Activated CD4-positive, alpha-beta T cell treated with anti-CD3 and anti-CD28 coated beads, Interleukin-2, Interleukin-6, amounts not matched to agents 100 ng/mL and 50 ng/mL, durations not matched to agents 16 hours and 8 hours (primary cell): Measurements from ENCODE around the gene AQP2.

Experiments
- DNase-seq: peaks from one replicate; pipeline ENCODE4 v3.0.0-alpha.2; 2020

AQP2 gene, protein sequence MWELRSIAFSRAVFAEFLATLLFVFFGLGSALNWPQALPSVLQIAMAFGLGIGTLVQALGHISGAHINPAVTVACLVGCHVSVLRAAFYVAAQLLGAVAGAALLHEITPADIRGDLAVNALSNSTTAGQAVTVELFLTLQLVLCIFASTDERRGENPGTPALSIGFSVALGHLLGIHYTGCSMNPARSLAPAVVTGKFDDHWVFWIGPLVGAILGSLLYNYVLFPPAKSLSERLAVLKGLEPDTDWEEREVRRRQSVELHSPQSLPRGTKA

DNA sequence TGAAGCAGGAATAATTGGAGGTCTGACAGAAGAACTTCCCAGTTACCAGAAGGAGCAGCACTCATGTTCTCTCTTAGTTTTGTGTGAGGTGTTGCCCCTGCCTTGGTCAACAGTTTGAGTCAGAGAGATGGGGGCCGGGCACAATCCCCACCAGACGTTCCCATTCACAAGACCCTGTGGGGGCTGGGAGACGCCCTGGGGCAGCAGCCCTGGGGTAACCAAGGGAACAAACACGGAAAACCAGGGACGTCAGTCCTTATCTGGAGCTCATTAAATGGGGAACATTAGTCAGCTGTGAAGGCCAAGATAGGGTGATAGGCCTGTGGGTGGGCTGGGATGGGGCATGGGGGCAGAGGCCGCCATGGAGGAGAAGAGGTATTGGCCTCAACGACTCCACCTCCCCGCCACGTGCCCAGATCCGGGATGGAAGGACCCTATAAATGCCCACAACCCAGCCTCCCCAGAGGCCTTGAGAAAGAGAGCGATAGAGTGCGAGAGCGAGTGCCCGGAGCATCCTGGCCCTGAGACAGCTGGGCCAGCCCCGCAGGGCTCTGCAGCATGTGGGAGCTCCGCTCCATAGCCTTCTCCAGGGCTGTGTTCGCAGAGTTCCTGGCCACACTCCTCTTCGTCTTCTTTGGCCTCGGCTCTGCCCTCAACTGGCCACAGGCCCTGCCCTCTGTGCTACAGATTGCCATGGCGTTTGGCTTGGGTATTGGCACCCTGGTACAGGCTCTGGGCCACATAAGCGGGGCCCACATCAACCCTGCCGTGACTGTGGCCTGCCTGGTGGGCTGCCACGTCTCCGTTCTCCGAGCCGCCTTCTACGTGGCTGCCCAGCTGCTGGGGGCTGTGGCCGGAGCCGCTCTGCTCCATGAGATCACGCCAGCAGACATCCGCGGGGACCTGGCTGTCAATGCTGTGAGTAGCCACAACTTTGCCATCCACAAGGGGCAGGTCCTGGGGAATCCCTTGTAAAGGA, at the start of gene AQP2:
Gene AQP2, plus strand, starts transcription at position 465 of the 979 bp plus-strand sequence. Its CDS starts 94 bp downstream, at position 559.
- DNase-seq = no peak

DNA sequence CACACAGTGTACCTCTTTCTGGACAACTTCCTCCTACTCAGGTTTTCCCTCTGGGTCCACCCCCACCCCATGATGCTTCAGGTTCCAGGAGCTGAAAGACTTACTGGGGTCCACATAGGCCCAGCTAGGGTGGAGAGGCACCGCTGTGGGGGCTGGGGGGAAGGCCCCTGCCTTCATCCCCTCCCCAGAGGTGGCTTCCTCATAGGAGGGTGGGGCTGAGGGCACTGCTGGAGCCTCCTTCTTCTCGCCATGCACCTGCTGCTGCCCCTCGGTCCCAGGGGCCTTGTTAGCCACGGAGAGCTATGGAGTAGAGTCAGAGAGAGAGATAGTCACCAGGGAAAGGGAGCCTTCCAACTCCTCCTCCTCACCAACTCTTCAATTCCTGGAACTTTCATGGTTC, 49.5 kb upstream of the AQP2 start:
- DNase-seq = no peak

DNA sequence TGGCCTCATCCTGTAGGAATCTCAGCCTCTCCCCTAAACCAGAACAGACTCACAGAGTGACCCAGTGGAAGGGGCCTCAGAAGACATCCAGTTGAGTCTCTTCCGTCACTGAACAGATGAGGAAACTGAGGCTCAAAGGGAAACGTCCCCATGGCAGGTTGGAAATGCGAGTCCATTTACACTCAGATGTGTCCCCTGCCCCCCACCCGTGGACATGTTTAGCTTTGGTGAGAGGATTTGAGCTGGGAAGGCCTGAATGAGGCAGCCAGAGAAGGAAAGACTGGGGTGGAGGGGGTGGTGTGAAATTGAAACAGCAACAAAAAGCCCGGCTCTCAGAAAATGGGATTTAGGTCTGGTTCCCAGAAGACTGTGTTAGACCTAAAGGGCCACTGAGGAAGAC, 48.6 kb upstream of the AQP2 start:
- no peak for DNase-seq

DNA sequence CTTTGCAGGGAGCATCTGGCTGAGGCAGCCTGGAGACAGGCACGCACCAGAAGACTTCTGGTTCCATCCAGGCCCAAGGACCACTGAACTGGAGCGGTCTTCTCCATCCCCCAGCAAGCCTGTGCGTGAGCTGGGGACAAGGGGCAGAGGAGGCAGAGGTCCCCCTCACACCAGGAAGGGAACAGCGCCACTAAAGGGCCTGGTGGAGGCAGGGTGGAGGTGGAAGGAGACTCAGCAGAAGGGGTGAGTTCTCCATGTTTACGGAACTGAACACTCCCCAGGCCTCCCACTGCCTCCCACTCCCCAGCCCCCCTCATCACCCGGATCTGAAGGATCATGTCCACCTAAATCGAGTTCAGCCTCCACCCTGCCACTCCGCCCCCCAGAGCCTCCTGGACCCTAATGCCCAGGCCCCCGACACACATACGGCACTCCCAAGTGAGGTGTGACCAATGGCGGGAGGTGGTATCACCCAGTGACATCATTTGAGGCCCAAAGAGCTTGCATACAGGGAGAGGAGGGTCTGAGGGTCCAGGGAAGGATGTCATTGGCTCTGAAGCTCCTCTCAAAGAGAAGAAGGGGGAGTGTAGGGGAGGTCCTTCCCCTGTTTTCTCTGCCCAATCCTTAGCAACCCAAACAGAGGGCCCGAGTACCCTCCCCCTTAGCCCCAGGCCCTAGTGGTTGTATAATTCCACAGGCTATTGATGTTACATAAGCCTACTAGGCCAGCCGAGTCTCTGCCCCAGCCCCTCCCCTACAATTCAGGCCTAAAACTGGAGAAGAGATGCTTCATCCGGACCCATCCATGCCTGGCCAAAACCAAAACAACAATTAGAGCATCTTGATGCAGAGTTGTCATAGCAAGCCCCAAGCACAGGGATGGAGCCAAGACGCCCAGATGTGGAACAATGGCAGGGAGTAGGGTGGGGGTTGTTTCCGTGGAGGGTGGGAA, 47.9 kb upstream of the AQP2 start:
- DNase-seq = no peak

DNA sequence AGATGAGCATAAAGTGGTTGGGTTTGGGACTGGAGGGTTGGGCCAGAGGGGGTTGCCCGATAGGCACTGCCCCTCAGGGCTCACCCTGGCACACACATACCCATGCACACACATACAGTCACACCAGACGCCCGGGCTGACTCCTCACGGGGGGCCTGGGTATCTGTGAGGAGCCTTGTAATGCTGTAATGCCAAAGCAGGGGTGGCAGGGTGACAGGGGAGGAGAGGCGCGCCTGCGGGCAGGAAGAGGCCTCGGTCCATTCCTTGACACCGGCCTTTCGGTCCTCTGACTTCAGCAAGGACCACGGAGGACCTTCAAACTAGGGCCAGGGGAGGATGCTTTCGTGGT, 47.2 kb upstream of the AQP2 start:
- DNase-seq = no peak

DNA sequence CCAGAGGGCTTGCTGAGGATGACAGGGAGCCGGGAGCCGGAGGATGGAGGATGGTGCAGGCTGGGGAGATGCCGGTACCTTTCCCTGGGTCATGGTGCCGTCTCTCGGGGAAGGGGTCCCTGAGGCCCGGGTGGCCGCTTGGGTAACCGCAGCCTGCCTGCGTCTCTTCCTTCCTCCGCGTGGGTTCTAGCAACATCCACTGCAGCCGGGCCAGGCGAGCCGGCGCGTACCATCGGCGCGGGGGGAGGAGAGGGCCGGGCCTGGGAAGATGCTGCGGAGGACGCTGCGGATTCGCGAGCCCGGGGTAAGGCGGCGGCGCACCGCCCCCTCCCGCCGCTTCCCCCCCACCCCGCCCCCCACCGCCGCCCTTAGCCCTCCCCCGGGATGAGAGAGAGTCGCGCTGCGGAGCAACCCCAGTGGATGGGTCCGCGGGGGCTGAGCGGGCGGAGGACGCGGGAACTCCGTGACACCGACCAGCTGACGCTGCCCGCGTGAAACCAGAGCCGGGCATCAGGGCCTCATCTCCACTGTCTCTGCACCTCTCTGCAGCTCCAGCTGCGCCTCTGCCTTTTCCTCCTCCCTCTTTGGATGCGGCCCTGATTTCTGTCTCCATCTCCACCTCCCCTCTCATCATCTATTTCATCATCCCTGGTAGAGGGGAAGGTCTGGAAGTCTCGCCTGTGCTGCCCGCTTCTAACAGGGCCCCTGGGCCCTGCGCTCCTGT, 46.7 kb upstream of the AQP2 start, which contains the start of gene FAIM2:
Gene FAIM2, minus strand, starts transcription at position 201 of the 724 bp plus-strand sequence. Its CDS starts 108 bp downstream, at position 93.
- peak; percentile 41 for DNase-seq

DNA sequence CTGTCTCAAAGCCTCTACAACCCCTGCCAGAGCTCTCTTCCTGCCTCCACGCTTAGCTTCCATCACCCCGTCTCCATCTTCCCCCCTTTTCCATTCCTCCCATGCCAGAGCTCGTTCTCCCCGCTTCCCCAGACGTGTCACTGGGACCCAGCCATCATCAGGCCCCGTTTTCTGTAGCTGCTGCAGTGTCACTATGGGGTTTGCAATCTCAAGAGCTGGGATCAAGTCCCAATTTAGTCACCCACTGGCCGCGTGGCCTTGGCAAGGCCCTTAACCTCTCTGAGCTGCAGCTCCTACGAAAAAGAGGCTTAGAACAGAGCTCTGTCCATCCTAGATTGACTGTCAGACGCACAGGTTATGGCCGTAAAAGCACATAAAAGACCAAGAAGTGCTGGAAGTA, 45.9 kb upstream of the AQP2 start:
- DNase-seq = no peak

DNA sequence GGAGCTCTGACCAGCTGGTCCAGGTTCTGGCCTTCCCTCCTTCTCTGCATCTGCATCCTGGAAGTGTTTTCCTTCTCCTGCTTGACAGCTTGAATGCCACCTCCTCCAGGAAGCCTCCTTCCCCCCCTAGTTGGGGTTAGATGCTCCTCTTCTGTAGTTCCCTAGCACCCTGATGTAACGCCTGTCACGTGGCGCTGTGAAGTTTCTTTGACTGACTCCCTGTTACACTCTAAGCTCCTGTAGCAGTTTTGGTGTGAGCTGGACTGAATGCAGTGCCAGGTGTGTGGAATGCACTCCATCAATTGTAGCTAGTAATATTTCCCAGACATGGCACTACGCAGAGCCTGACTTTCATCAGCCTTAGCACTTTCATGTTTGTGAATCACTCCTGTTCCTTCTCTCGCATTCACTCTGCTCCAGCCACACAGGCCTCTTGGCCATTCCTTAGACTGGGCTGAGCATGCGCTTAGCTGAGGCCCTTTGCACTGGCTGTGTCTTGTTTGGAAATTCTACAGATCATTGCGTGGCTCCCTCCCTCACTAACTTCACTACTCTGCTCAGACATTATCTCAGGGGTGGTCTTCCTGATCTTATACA, 44.7 kb upstream of the AQP2 start:
- no peak for DNase-seq

DNA sequence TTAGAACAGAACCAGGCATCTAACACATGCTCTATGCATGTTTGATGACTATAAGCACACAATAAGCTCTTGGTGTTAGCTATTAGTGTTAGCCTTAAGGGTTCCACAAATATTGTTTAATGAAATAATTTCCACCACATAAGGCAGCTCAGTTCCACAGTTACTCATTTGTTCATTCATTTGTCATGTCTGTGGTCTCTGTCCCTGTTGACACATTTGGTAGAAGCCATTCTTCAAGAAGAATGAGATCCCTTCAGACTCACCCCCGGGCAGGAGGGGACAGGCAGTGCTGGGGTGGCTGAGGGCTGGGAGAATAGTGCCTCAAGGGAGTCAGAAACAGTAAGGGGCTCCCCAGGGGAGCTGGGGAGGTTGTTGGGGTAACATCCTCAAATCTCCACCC, 43.2 kb upstream of the AQP2 start:
- no peak for DNase-seq

DNA sequence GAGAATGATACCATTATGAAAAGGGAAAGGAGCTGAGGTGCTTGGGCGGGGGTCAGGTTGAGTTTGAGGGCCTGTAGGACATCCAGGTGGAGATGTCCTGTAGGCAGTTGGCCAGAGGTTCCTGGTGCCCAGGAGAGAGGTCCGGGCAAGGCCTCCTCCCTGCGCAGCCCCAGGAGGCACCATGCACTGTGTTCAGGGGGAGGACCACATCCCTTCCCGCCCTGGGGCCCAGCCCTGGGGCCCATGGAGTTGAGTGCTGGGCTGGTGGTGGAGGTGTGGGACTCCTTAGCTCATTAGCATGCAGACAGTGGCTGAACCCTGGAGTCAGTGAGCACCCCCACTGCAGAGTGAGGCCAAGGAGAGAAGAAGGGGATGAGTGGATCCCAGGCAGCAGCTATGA, 41.2 kb upstream of the AQP2 start:
- DNase-seq = no peak

DNA sequence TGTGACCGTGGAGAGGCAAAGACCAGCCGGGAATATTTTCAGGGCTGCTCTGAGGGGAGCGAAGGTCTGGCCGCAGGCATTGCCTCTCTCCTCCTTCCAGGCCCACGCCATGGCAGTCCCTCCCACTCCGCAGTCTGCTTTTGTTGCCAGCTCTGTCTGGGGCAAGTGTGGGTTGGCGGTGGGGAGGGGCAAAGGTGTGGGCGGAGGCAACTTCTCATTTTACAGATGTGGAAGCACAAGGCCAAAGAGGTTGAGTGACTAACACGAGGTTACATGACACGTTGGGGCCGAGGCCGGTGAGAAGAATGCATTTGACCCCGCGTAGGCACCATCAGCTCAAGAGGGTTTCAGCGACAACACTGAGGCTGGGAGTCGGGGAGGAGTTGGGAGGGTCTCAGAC, 40.7 kb upstream of the AQP2 start:
- no peak for DNase-seq

DNA sequence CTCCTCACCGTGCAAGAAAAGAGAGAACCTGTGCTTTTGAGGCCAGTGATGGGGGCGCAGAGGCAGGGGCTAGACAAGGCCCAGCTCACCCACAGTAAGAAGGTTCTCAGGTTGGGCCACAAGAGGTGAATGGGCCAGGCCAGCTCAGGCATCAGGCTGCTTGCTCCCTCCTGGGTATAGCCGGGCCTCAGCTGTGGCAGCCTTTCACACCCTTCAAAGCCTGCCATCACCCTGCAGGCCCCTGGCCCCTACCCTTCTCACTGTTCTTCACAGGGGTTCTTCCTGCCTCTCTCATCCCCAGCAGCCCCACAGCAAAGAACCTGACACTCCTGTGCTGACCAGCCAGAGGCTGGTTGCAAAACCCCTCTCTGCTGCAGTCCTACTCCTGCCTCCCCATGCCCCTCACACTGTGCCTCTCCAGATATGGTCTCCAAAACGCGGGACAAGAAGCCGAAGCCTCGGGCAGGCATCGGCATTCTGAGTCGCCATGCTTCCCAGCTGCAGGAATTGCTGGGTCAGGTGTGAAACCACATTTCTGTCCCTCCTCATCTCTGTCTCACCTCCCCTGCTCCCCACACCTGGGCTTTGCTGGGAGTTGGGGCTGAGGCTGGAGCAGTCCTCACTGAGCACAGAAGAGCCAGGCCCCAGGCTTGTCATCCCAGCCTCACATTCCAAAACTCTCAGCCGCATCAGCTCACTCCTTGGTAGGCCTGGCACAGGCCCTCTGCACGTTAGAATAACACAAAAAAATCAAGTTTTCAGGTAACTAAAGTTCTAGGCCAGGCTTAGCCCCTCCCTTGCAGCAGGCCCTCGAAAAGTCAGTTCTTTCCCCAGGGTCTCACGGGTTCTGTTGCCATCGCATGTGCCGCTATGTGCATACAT, 40.0 kb upstream of the AQP2 start:
- no peak for DNase-seq

DNA sequence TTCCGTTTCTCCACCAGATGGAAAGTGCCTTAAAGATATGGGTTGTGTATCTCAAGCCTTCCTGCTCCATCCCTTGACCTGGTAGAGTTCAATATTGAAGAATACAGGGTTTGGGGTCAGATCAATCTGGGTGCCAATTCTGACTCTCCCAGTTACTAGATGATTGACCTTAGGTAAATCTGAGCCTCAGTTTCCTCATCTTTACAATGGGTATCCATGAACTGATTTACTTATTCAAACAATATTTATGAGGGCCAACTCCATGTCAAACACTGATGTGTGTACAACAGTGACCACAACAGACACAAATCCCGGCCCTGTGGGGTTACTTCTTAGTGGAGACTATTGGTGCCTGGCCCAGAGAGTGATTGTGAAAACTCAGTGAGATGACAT, 39.3 kb upstream of the AQP2 start:
- DNase-seq = no peak

DNA sequence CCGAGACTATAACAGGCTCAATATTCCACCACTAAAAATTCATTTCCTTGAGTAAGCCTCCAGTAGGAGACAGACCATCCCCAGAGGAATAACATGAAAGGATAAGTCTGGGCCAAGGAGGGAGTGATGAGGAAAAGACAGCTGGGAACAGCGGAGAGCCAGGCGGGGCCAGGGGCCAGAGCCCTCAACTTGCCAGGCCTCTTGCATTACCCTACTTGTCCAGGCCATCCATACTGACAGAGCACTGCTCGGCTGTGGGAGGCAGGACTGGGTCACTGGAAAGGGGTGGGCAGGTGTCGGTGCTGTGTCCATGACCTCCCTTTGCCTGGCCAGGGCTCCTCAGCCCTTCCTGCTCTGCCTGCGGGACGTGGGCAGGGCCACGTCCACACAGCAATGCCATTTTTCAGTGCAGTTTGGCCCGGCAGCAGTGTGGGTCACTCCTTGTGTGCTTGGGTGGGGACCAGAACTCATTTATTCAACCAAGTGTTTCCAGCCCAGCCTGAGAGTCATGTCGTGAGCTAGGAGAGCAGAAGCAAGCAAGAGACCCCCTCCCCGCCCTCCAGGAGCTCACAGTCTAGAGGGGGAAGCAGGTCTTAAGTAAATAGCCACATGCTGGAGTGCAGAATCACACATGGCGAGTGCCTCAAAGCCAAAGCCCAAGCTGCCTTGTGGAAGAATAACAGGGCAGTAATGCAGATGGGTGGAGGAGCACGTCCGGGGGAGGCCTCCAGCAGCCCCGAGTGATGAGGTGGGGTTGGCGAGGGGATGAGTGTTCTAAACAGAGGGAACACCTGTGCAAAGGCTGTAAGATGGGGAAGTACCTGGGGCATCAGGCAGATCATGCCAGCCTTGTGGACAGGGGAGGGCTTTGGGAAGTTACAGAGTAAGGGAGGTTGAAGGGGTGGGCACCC, 37.9 kb upstream of the AQP2 start:
- no peak for DNase-seq

DNA sequence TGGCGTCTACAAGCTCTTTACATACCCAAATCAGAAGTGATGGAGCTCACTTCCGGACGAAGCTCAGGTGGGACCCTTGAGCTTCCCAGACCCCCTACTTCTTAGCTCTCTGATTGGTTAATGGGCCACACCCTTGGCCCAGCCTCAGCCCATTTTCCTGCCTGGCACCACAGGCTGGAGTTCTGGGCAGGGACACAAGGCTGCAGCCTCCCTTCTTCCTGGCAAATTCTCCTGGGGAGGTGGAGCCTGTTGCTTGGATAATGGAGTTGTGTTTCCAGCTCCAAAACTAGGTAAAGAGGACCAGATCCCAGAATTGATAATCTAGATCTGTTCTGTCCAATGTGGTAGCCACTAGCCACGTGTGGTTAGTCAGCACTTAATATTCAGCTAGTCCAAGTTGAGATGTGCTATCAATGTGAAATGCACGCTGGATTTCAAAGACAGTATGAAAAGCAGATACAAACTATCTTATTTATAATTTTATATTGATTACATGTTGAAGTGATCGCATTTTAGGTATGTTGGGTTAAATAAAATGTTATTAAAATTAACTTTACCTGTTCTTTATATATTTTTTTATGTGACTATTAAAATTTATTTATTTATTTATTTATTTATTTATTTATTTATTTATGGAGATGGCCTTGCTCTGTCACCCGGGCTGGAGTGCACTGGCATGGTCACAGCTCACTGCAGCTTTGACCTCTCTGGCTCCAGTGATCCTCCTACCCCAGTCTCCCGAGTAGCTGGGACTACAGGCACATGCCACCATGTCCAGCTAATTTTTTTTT, 34.2 kb upstream of the AQP2 start:
- no peak for DNase-seq

DNA sequence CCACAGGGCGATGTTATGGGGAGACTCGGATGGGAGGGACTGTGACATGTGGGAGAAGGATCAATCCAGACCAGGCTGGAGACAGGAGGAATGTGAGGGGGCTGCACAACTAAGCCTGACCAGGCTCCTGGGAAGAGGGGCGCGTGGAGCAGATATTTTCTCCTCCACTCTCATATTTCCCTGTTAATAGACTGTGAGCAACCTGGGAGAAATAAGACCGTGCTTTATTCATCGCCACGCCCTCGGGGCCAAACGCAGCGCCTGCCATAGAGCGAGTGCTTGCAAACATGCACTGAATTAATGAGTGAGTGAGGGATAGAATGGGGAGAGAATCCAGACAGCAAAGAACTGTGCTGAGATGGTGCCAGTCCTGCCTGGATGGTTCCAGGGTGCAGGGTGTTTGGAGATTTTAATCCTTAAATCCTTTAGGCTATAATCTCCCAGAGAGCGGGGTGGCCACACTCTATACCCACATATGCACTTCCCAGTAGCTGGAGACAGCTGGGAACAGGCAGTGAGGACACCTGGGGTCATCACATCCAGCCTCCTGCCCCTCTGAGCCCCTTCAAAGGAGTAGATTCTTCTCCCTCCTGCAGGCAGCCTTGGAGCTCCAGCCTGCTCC, 33.3 kb upstream of the AQP2 start:
- no peak for DNase-seq

DNA sequence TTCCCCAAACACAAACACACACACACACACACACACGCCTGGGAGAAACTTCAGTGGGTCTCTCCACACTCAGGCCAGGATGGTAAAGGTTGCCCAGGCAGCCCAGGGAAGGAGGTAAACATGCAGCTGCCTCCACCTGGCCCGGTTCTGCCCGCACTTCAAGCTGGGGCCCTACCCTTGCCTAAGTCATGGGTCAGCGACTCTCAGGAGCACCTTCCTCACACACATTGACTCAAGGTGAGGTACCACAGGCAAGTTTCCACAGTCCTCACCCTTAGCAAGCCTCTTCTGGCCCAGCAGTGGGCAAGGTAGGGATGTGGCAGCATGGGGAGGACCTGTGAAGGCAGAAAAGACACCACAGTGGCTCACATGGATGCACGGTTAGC, 32.8 kb upstream of the AQP2 start:
- DNase-seq = no peak

DNA sequence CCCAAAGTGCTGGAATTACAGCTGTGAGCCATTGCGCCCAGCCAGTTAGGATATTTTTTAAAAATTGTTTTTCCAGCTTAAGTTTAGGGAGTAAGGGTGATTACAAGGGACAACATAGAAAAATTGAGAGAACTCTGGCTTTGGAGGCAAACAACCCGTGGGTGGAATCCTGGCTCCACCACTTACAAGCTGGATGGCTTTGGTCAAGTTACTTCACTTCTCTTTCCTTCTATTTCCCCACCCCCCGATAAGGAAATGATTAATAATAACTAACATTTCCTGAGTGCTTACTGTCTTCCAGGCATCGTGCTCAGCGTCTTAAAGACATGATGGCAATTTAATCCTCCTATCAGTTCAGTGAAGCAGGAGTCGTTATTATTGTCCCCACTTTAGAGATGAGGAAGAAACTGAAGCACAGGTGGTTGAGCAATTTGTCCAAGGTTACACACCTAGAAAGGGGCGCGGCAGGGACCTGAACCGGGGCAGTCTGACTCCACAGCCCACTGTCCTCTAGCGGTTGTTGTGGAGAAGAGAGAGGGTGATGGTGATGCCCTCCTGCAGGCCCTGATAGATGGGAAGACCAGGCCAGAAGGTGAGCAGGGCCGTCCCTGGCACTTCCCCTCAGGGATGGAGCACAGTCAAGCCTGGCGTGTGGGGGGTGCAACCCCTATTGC, 30.2 kb upstream of the AQP2 start:
- DNase-seq = no peak
